Measurements from ENCODE around the gene FEN1.

DNA sequence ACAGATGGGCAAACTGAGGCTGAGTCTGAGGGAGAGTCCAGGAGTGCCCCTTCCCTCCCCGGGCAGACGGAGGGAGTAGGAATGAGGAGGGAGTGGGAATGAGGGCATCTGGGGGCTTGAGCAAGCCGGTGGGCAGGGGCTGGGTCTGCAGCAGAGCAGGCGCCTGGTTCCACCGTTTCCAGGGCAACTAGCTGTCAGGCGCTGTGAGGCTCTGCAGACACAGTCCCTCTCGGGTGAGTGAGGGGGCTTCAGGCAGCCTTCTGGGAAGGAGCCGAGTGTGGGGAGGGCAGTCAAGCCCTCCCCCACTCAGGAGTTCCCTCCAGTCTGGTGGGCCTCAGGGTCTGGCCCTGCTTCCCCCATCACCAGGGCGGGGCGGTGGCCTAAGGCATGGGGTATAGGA is 19.4 kb upstream of the FEN1 start:
- no peak for TF ChIP-seq POLR2AphosphoS5 (IDR thresholded peaks at IDR 0.05)
- TF ChIP-seq EP300 (IDR thresholded peaks at IDR 0.05) = no peak
- TF ChIP-seq, protein P1, sequence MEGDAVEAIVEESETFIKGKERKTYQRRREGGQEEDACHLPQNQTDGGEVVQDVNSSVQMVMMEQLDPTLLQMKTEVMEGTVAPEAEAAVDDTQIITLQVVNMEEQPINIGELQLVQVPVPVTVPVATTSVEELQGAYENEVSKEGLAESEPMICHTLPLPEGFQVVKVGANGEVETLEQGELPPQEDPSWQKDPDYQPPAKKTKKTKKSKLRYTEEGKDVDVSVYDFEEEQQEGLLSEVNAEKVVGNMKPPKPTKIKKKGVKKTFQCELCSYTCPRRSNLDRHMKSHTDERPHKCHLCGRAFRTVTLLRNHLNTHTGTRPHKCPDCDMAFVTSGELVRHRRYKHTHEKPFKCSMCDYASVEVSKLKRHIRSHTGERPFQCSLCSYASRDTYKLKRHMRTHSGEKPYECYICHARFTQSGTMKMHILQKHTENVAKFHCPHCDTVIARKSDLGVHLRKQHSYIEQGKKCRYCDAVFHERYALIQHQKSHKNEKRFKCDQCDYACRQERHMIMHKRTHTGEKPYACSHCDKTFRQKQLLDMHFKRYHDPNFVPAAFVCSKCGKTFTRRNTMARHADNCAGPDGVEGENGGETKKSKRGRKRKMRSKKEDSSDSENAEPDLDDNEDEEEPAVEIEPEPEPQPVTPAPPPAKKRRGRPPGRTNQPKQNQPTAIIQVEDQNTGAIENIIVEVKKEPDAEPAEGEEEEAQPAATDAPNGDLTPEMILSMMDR (IDR thresholded peaks at IDR 0.05) = no peak

Data from upper lobe of left lung (tissue), 4 donors.